IPS-20b (cell line): Measurements from ENCODE around the gene CCR8.

Source experiments
- H3K27ac ChIP-seq: one replicate; pipeline ENCODE4 v1.5.1; 2013; ENCODE audit warnings: low read length
- H3K27me3 ChIP-seq: 2 replicates; pipeline ENCODE4 v1.6.1; 2013; ENCODE audit warnings: mild to moderate bottlenecking, low read length, inconsistent platforms; ENCODE audit not compliant: insufficient read depth
- H3K36me3 ChIP-seq: 2 replicates; pipeline ENCODE4 v1.6.1; 2013; ENCODE audit warnings: low read depth, mild to moderate bottlenecking, inconsistent platforms, low read length, moderate library complexity; ENCODE audit not compliant: insufficient read depth
- H3K4me1 ChIP-seq: 2 replicates; pipeline ENCODE4 v1.6.1; 2013; ENCODE audit warnings: mild to moderate bottlenecking, control low read depth, inconsistent platforms, low read length, moderate library complexity; ENCODE audit not compliant: insufficient read depth
- H3K4me3 ChIP-seq: 2 replicates; pipeline ENCODE4 v1.5.1; 2013; ENCODE audit warnings: mild to moderate bottlenecking, low read length, inconsistent platforms
- H3K9ac ChIP-seq: 2 replicates; pipeline ENCODE4 v1.6.1; 2013; ENCODE audit warnings: low read depth, mild to moderate bottlenecking, inconsistent platforms, low read length, moderate library complexity
- H3K9me3 ChIP-seq: 2 replicates; pipeline ENCODE4 v1.6.1; 2013; ENCODE audit warnings: mild to moderate bottlenecking, low read depth, low read length, inconsistent platforms; ENCODE audit not compliant: insufficient read depth

The CCR8 gene

GRCh38 chr3:39329493-39329892 is at the start of gene CCR8:
CCR8 (plus strand) TSS chr3:39329709; CDS start chr3:39332332, 2,623 bp downstream.
- no peak within 1 kb of the TSS for H3K9ac ChIP-seq
- no peaks in the 10 kb centered on the region for H3K9me3 ChIP-seq
- H3K4me3 ChIP-seq: no peak within 1 kb of the TSS
- H3K36me3 ChIP-seq: no peaks in the 10 kb centered on the region
- H3K4me1 ChIP-seq: peaks cover 2% of the 10 kb centered on the region
- H3K27me3 ChIP-seq: no peaks in the 10 kb centered on the region
- no peak within 1 kb of the TSS for H3K27ac ChIP-seq

DNA sequence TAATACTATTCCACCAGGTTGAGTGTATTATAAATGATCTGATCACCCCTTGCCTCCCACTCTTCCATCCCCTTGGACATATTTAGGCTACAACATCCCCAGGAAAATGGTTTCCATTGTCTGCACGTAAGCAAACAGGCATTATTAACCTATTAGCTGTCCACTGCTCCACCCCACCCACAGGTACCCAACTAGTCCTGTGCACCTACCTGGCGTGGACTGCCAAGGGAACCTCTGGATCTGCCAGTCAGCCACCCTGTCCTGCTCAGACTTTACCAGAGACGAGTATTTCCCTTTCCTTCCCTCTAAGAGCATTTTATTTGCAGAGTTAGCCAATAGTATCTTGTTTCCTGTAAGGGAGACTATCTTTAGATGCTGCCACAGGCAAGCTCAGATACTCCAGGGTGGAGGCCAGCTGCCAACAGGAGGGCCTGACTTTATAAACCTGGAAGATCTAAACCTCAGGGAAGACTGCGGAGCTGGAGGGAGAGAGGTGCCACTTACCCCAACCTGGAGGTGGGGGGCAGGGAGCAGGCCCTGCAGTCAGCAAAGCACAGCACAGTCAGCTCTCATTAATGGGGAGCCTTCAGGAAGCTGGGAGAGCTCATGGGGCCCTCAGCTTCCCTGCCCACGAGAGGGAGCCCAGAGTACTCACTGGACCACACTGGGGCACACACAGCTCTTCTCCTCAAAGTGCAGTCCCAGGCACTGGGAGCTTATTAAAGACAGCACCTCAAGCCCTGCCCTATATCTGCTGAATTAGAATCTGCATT is 49.6 kb upstream of the CCR8 start, which contains the start of gene CX3CR1:
CX3CR1 (minus strand) TSS at position 292 of the 773 bp plus-strand sequence. CDS start 13,527 bp downstream, outside the sequence.
- H3K4me1 ChIP-seq: no peaks in the 10 kb centered on the region
- H3K9ac ChIP-seq: no peak within 1 kb of the TSS
- H3K9me3 ChIP-seq: no peaks in the 10 kb centered on the region
- H3K27me3 ChIP-seq: no peaks in the 10 kb centered on the region
- no peaks in the 10 kb centered on the region for H3K36me3 ChIP-seq
- no peak within 1 kb of the TSS for H3K4me3 ChIP-seq
- no peak within 1 kb of the TSS for H3K27ac ChIP-seq

DNA sequence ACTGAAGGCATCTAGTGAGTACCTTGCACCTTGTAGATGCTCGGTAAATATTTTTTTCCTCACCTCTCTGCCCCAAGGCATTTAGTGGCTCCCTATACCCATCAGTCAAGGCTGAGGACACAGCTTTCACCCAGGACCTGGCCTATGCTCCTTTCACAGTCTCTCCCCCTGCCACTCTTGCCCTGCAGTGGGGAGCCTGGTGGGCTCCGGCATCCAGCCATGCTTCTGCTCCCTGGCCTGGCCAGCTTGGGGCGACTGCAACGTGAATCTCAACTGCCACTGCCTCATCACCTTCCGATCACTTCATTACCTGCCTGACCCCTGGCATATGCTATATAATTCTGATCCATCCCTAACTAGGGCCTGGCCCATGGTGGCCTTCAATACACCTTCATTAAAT is 48.9 kb upstream of the CCR8 start:
- Histone ChIP-seq H3K36me3 (no peaks in the 10 kb centered on the region), H3K4me1 (no peaks in the 10 kb centered on the region), H3K9me3 (no peaks in the 10 kb centered on the region), H3K9ac (no peak overlapping the region), H3K4me3 (no peak overlapping the region), H3K27ac (no peak overlapping the region), H3K27me3 (no peaks in the 10 kb centered on the region)

GRCh38 chr3:39281533-39281932 is 48.0 kb upstream of the CCR8 start:
- H3K27me3 ChIP-seq: no peaks in the 10 kb centered on the region
- H3K9ac ChIP-seq: no peak overlapping the region
- H3K4me3 ChIP-seq: no peak overlapping the region
- no peaks in the 10 kb centered on the region for H3K36me3 ChIP-seq
- H3K9me3 ChIP-seq: no peaks in the 10 kb centered on the region
- no peak overlapping the region for H3K27ac ChIP-seq
- no peaks in the 10 kb centered on the region for H3K4me1 ChIP-seq

GRCh38 chr3:39282057-39282456 is 47.5 kb upstream of the CCR8 start:
- H3K9me3 ChIP-seq: no peaks in the 10 kb centered on the region
- H3K27ac ChIP-seq: no peak overlapping the region
- H3K27me3 ChIP-seq: no peaks in the 10 kb centered on the region
- no peak overlapping the region for H3K4me3 ChIP-seq
- H3K4me1 ChIP-seq: no peaks in the 10 kb centered on the region
- H3K36me3 ChIP-seq: no peaks in the 10 kb centered on the region
- no peak overlapping the region for H3K9ac ChIP-seq

GRCh38 chr3:39284457-39284881 is 45.0 kb upstream of the CCR8 start:
- no peak overlapping the region for H3K27ac ChIP-seq
- H3K4me3 ChIP-seq: no peak overlapping the region
- no peaks in the 10 kb centered on the region for H3K27me3 ChIP-seq
- H3K9ac ChIP-seq: no peak overlapping the region
- H3K4me1 ChIP-seq: no peaks in the 10 kb centered on the region
- no peaks in the 10 kb centered on the region for H3K9me3 ChIP-seq
- no peaks in the 10 kb centered on the region for H3K36me3 ChIP-seq

GRCh38 chr3:39285332-39285731 is 44.2 kb upstream of the CCR8 start:
- H3K27me3 ChIP-seq: no peaks in the 10 kb centered on the region
- no peaks in the 10 kb centered on the region for H3K9me3 ChIP-seq
- no peaks in the 10 kb centered on the region for H3K36me3 ChIP-seq
- no peak overlapping the region for H3K4me3 ChIP-seq
- no peaks in the 10 kb centered on the region for H3K4me1 ChIP-seq
- no peak overlapping the region for H3K9ac ChIP-seq
- no peak overlapping the region for H3K27ac ChIP-seq

- H3K4me3 ChIP-seq: no peak overlapping the region
- no peaks in the 10 kb centered on the region for H3K36me3 ChIP-seq
- H3K27me3 ChIP-seq: no peaks in the 10 kb centered on the region
- H3K27ac ChIP-seq: no peak overlapping the region
- no peak overlapping the region for H3K9ac ChIP-seq
- no peaks in the 10 kb centered on the region for H3K4me1 ChIP-seq
- no peaks in the 10 kb centered on the region for H3K9me3 ChIP-seq
Observed at GRCh38 chr3:39286771-39287170, 42.7 kb upstream of the CCR8 start.

- Histone ChIP-seq H3K27me3 (no peaks in the 10 kb centered on the region), H3K36me3 (no peaks in the 10 kb centered on the region), H3K9me3 (no peaks in the 10 kb centered on the region), H3K9ac (no peak overlapping the region), H3K4me1 (no peaks in the 10 kb centered on the region), H3K4me3 (no peak overlapping the region), H3K27ac (no peak overlapping the region)
Observed at GRCh38 chr3:39287216-39288164, 42.0 kb upstream of the CCR8 start.

DNA sequence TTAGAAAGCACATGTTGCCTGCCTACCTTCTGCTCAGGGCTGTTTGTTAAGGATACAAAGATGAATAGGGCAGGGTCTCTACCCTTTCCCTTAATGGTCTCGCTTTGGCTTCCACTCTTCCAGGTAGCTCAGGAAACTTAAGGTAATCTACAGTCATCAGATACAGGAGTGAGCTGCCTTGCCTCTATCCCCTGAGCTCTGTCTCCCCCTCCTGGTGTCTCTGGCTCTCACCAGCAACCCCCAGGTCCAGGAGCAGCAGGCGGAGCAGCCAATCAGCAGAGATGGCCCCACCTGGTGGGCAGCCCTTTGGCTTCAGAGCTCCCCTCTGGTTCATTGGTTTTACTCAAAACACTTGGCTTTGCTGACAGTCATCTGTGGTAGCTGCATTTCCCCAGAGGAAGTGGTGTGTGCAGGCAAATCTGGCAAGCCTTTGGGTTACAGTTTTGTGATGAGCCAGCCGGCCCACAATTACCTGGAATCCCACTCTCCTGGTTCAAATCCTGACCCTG is 41.2 kb upstream of the CCR8 start:
- no peak overlapping the region for H3K27ac ChIP-seq
- no peaks in the 10 kb centered on the region for H3K9me3 ChIP-seq
- no peaks in the 10 kb centered on the region for H3K4me1 ChIP-seq
- no peaks in the 10 kb centered on the region for H3K36me3 ChIP-seq
- H3K9ac ChIP-seq: no peak overlapping the region
- H3K27me3 ChIP-seq: no peaks in the 10 kb centered on the region
- no peak overlapping the region for H3K4me3 ChIP-seq

GRCh38 chr3:39289107-39289506 is 40.4 kb upstream of the CCR8 start:
- H3K36me3 ChIP-seq: no peaks in the 10 kb centered on the region
- no peak overlapping the region for H3K27ac ChIP-seq
- H3K9me3 ChIP-seq: no peaks in the 10 kb centered on the region
- no peak overlapping the region for H3K9ac ChIP-seq
- H3K4me3 ChIP-seq: no peak overlapping the region
- H3K27me3 ChIP-seq: no peaks in the 10 kb centered on the region
- H3K4me1 ChIP-seq: no peaks in the 10 kb centered on the region
